ENCODE results near the gene UXS1. TPM values are rescaled to one million over a fixed set of nuclear protein-coding genes. Genes with fewer than 3 reads are reported as not detected.

UXS1 gene
- total and polyA plus RNA-seq, 11 donors: 11.0 to 36.9 (median 30.9) TPM

GRCh38 chr2:106054880-106055655, 139.0 kb downstream of the UXS1 start:
- intact Hi-C loops (cut with DNase I): no loop called here
- H3K27me3 ChIP-seq: no peaks in the 10 kb centered on the region

GRCh38 chr2:106054321-106054720, 139.8 kb downstream of the UXS1 start:
- no peak for DNase-seq
- H3K27me3 ChIP-seq: no peaks in the 10 kb centered on the region
- 93 to 98% (median 95%) methylated on average over 9 of the region's 9 CpGs for WGBS, 4 donors
- H3K4me1 ChIP-seq: peaks cover 0 to 15% (median 0%) of the 10 kb centered on the region in 12 donors
- ATAC-seq: no peak
- H3K27ac ChIP-seq: no peak overlapping the region
- H3K4me3 ChIP-seq: no peak overlapping the region
- TF ChIP-seq POLR2A (IDR thresholded peaks at IDR 0.05) (no peak), CTCF (IDR thresholded peaks at IDR 0.05) (no peak)
- no peaks in the 10 kb centered on the region for H3K36me3 ChIP-seq
- intact Hi-C loops (cut with DNase I): no loop called here
- no peaks in the 10 kb centered on the region for H3K9me3 ChIP-seq

More at GRCh38 chr2:106054880-106055655, 139.0 kb downstream of the UXS1 start:
- Histone ChIP-seq H3K36me3 (no peaks in the 10 kb centered on the region), H3K4me1 (peaks cover 0 to 15% (median 0%) of the 10 kb centered on the region in 12 donors), H3K9me3 (no peaks in the 10 kb centered on the region), H3K27ac (no peak overlapping the region), H3K4me3 (no peak overlapping the region)
- 92 to 93% (median 93%) methylated on average over 11 to 12 of the region's 12 CpGs for WGBS, 4 donors
- TF ChIP-seq CTCF (IDR thresholded peaks at IDR 0.05) (no peak), POLR2A (IDR thresholded peaks at IDR 0.05) (no peak)
- ATAC-seq (no peak), DNase-seq (no peak)

GRCh38 chr2:106053581-106053980, 140.5 kb downstream of the UXS1 start:
- peaks cover 0 to 15% (median 0%) of the 10 kb centered on the region in 12 donors for H3K4me1 ChIP-seq
- H3K4me3 ChIP-seq: no peak overlapping the region
- intact Hi-C loops (cut with DNase I): no loop called here
- 81 to 91% (median 86%) methylated on average over 6 of the region's 6 CpGs for WGBS, 4 donors
- no peak for TF ChIP-seq CTCF (IDR thresholded peaks at IDR 0.05)
- no peak for TF ChIP-seq POLR2A (IDR thresholded peaks at IDR 0.05)
- no peaks in the 10 kb centered on the region for H3K36me3 ChIP-seq
- no peaks in the 10 kb centered on the region for H3K9me3 ChIP-seq
- ATAC-seq: peak in 1 of 4 donors; percentile 24
- no peak for DNase-seq
- no peak overlapping the region for H3K27ac ChIP-seq
- H3K27me3 ChIP-seq: no peaks in the 10 kb centered on the region

- DNase-seq (no peak), ATAC-seq (no peak)
- 45 to 77% (median 56%) methylated on average over 2 of the region's 2 CpGs for whole genome bisulfite sequencing, 4 donors
- no peak for TF ChIP-seq CTCF (IDR thresholded peaks at IDR 0.05)
- no peak for TF ChIP-seq POLR2A (IDR thresholded peaks at IDR 0.05)
- no peaks in the 10 kb centered on the region for H3K36me3 ChIP-seq
- H3K4me1 ChIP-seq: peaks cover 0 to 15% (median 0%) of the 10 kb centered on the region in 12 donors
- H3K27ac ChIP-seq: no peak overlapping the region
- no peaks in the 10 kb centered on the region for H3K9me3 ChIP-seq
- H3K4me3 ChIP-seq: no peak overlapping the region
- intact Hi-C loops (cut with DNase I): no loop called here
- H3K27me3 ChIP-seq: no peaks in the 10 kb centered on the region
These were observed 141.0 kb downstream of the UXS1 start for GRCh38 chr2:106053116-106053515.

All from heart left ventricle (tissue), 16 donors.